ENCODE measurements around the gene MYO18B. TPM values are rescaled to one million over a fixed set of nuclear protein-coding genes. Genes with fewer than 3 reads are reported as not detected.

MYO18B gene
- total RNA-seq, 1 donor from 2014 or later = 0.07 TPM

DNA sequence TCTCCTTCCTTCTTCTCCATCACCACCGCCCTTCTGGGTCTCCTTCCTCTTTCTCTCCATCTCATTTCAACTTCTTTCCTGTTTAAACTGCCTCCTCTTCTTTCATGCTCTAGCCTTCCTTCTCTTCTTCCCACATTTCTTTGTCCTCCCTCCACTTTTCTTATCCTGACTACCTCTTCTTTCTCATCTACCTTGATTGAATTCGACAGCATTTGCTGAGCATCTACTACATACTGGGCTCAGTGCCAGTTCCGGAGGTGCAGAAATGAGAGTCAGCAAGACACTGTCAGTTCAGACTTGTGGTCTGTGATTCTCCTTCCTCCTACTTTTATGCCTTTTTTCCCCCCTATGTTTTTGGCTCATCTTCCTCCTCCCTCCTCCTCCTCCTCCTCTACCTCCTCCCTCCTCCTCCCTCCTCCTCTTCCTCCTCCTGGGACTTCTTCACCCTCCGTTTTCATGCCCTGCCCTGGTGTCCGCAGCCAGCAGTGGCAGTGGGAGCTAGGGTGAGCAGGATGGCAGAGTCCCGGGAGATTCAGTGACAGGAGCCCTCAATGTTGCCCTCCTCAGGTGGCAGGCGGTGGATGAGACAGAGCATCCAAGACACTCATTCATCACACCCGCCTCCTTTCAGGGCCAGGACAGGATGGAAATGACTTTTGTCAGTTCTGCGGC, 281.3 kb downstream of the MYO18B start:
- Mint-ChIP-seq H3K4me3 (no peak overlapping the region), H3K36me3 (no peaks in the 10 kb centered on the region), H3K4me1 (no peaks in the 10 kb centered on the region), H3K27me3 (ENCODE audit: low read depth) (peaks cover 43% of the 10 kb centered on the region), H3K27ac (no peak overlapping the region), H3K9me3 (no peaks in the 10 kb centered on the region)
- TF ChIP-seq CTCF (IDR thresholded peaks at IDR 0.05; ENCODE audit: unreplicated experiment) = no peak
- no peak for DNase-seq (ENCODE audit: low spot score in 2 of 2, unreplicated experiment in 2 of 2)

DNA sequence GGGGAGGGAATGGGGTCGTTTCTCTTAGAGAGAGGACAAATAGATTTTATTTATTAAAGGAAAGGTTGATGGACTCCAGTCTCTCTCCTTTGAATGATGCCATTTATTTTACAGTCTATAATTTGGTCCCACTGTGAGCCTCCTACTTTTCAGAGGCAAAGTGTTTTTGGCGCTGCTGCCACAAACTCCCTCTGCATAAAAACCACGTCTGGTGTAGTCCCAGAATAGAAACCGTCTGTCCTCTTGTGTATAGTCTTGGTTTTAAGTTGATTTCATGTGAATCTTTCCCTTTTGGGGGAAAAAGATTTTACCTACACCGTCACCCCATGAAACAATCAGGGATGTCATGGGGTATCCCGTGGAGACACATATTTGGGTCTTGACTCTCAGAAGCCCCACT, 283.6 kb downstream of the MYO18B start:
- H3K4me3 Mint-ChIP-seq = no peak overlapping the region
- no peaks in the 10 kb centered on the region for H3K9me3 Mint-ChIP-seq
- H3K4me1 Mint-ChIP-seq = no peaks in the 10 kb centered on the region
- H3K27ac Mint-ChIP-seq = no peak overlapping the region
- no peak for TF ChIP-seq CTCF (IDR thresholded peaks at IDR 0.05; ENCODE audit: unreplicated experiment)
- no peak for DNase-seq (ENCODE audit: low spot score in 2 of 2, unreplicated experiment in 2 of 2)
- H3K27me3 Mint-ChIP-seq (ENCODE audit: low read depth) = peaks cover 50% of the 10 kb centered on the region
- no peaks in the 10 kb centered on the region for H3K36me3 Mint-ChIP-seq

- TF ChIP-seq CTCF (IDR thresholded peaks at IDR 0.05; ENCODE audit: unreplicated experiment) = no peak
- H3K27ac Mint-ChIP-seq = no peak overlapping the region
Observed at GRCh38 chr22:26027341-26027740, 285.4 kb downstream of the MYO18B start.

GRCh38 chr22:26031641-26032040, 289.7 kb downstream of the MYO18B start:
- Mint-ChIP-seq H3K27ac (no peak overlapping the region), H3K27me3 (ENCODE audit: low read depth) (peaks cover 39% of the 10 kb centered on the region), H3K36me3 (no peaks in the 10 kb centered on the region), H3K9me3 (peaks cover 13% of the 10 kb centered on the region), H3K4me1 (no peaks in the 10 kb centered on the region), H3K4me3 (no peak overlapping the region)
- no peak for TF ChIP-seq CTCF (IDR thresholded peaks at IDR 0.05; ENCODE audit: unreplicated experiment)
- no peak for DNase-seq (ENCODE audit: low spot score in 2 of 2, unreplicated experiment in 2 of 2)

More at GRCh38 chr22:26027341-26027740, 285.4 kb downstream of the MYO18B start:
- Mint-ChIP-seq H3K4me3 (no peak overlapping the region), H3K4me1 (no peaks in the 10 kb centered on the region), H3K9me3 (no peaks in the 10 kb centered on the region), H3K36me3 (no peaks in the 10 kb centered on the region), H3K27me3 (ENCODE audit: low read depth) (peaks cover 54% of the 10 kb centered on the region)
- no peak for DNase-seq (ENCODE audit: low spot score in 2 of 2, unreplicated experiment in 2 of 2)

DNA sequence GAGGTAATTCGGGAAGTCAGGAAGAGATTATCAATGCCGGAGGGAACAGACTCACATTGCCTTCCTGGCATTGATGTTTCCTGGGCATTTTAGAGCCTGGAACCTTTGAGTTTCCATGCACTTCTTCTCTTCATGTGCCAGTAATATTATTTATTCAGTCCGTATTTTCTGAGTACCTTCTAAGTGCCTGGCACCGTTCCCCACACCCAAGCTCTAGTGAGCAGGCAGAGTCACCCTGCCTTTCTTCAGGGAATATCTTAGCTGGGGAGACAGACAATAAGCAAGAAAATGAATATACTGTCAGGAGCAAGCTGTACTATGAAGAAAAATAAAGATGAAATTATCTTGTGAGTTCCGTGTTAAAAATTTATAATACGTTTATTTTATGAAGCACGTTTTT, 291.1 kb downstream of the MYO18B start:
- Mint-ChIP-seq H3K4me3 (no peak overlapping the region), H3K27me3 (ENCODE audit: low read depth) (peaks cover 32% of the 10 kb centered on the region), H3K9me3 (peaks cover 16% of the 10 kb centered on the region), H3K4me1 (no peaks in the 10 kb centered on the region), H3K27ac (no peak overlapping the region), H3K36me3 (no peaks in the 10 kb centered on the region)
- no peak for DNase-seq (ENCODE audit: low spot score in 2 of 2, unreplicated experiment in 2 of 2)
- TF ChIP-seq CTCF (IDR thresholded peaks at IDR 0.05; ENCODE audit: unreplicated experiment) = no peak

Data from mesothelial cell of epicardium (in vitro differentiated cells).